ENCODE measurements around the gene OR52K2.
"Not testable (repeated sequence)": the region's sequence is repeated elsewhere in the genome, so short reads cannot be mapped to it uniquely, and the experiment has no call there.

OR52K2 gene

DNA sequence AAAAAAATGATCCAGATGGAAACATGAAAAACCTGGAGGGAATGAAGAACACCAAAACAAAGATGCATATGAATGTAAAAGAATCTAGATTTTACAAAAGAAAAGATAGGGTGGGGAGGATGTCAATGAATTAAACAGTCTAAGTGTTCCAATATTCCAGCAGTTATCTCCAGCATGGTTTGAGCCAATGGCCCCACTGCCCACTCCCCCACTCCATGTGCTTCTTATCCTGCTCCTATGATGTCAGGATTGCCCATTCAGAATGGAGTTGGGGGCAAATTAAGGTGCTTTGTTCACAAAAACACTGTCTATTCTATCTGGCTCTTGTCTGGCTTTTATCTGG lies 32.1 kb downstream of the OR52K2 start:
- no peak for DNase-seq

DNA sequence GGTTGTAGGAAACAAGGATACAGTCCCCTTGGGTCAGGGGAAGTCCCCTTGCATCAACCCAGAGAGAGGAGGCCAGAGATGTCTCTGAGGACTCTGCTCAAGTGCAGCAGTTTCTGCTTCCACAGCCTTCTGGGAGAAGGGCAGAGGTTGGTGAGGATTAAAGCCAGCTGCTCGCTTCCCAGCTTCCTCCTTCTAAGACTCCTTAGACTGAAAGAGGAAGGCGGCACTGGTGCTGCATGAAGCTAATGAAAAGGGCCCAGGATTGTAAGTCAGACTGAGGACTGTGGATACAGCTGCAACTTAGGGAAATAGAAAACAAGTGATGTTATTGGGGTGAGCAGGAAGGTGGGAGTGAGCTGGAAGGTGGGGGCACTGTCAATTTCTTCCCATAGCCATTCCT lies 33.4 kb downstream of the OR52K2 start, which contains the start of gene OR52K1:
OR52K1 (plus strand) TSS at position 202 of the 400 bp plus-strand sequence. CDS start 6,255 bp downstream, outside the sequence.
- DNase-seq = no peak

DNA sequence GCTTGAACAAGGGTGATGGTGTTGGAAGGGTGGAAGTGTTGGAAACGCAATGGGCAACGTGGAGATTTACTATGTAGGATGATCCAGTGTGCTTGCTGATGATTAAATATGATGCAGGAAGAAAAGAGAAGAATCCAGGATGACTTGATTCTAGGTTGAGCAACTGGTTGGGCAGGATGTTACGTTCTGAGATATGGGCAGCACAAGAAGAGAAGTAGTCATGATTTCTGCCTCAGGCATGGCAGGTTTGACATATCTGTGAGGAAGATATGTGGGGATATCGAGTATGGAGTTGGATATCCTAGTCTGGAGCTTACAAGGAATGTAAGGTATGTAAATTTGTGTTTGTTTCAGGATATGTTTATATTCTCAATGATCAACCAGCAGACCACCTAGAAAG lies 35.2 kb downstream of the OR52K2 start:
- DNase-seq = no peak

DNA sequence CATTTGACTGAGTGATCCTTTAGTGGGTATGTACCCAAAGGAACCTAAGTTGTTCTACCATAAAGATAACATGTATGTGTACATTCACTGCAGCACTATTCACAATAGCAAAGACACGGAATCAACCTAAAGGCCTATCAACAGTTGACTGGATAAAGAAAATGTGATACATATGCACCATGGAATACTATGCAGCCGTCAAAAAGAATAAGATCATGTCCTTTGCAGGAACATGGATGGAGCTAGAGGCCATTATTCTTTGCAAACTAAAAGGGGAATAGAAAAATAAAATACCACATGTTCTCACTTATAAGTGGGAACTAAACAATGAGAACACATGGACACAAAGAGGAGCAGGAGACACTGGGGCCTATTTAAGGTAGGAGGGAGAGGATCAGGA lies 42.3 kb downstream of the OR52K2 start:
- DNase-seq = not testable (repeated sequence)

- DNase-seq = no peak
Measured at GRCh38 chr11:4491878-4492606, 42.9 kb downstream of the OR52K2 start.

DNA sequence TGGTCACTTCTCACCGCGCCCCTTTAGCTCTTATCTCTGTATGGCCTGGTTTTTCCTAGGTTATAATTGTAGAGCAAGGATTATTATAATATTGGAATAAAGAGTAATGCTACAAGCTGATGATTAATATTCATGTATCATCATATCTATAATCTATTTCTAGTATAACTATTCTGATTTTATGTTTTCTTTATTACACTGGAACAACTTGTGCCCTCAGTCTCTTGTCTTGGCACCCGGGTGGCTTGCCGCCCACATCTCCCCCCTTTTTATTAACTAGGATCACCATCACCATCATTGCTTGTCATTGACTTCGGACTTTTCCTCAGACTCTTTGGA lies 44.4 kb downstream of the OR52K2 start:
- no peak for DNase-seq

DNA sequence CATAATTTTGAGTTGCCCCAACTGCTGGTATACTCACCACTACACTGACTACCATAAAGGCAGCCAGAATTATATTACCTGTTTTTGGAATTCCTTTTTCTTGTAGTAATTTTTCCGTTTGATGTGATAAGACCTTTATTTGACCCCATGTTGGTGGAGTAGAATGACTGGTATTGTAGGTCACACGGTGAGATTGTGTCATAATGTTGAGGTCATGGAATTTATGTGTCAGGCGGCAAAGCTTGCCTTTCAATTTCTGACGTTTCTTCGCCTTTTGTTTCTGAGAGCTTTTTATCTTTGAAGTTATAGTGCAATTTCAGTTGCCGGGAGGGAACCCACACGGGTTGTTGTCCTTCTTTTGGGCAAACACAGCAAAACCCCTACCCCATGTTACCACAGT lies 46.4 kb downstream of the OR52K2 start:
- DNase-seq = no peak

DNA sequence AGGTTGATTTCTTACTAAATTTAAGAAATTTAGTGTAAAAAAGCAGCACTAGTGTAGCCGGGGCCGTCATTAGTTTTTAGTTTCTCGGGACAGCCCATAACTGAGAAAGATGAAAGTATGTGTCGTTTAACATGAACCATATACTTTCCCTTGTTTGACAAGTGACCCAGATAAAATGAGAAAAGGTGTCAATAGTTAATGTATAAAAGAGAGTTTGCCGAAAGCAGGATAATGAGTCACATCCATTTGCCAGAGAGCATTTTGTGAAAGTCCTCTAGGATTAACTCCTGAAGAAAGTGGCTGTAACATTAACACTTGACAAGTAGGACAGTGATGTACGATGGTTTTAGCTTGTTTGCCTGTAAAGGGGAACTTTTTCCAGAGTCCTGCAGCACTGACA lies 46.9 kb downstream of the OR52K2 start:
- DNase-seq = no peak

DNA sequence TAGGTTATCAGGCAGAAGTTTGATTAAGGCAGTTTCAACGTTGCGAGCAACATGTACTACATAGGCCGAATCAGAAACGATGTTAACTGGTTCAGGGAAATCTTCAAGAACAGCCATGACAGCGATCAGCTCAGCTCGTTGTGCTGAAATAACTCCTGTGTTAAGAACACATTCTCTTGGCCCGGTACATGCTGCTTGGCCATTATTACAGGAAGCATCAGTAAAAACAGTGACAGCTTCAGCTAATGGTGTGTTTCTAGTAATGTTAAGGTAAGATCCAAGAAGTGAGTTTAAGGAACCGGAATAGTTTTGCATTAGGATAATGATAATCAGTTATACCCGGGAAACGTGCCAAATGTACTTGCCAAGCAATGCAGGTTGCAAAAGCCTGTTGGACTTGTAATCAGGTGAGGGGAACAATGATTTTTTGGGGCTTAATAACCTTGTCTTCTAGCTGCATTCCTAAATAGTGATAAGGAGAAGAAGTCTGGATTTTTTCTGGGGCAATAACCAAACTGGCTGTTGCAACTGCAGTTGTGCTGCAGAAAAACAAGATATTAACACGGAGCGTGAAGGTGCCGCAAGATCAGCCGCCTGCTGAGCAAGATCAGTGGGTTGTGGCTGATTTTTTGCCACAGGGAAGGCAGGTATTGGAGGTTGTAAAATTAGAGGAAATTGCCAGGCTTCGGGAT lies 47.6 kb downstream of the OR52K2 start:
- DNase-seq = no peak

Data from left hindlimb (tissue), 1 donor.